GM23338 (cell line): ENCODE results near the gene ELFN2. TPM values are rescaled to one million over a fixed set of nuclear protein-coding genes. Genes with fewer than 3 reads are reported as not detected.

Source experiments
- ATAC-seq: fragments of 200-7000 bp; cut with Tn5 transposase; 3 replicates; pipeline ENCODE4 v1.9.1; 2020
- DNase-seq: peaks from one replicate; pipeline ENCODE4 v3.0.0-alpha.2; 2015; ENCODE audit warnings: low spot score
- H2AFZ ChIP-seq: fragments of 200-600 bp; sonication (generic); 2 replicates; pipeline ENCODE4 v1.8.0; 2016; ENCODE audit warnings: antibody characterized with exemption, mild to moderate bottlenecking, moderate library complexity
- H3F3A ChIP-seq: fragments of 200-600 bp; sonication (generic); replicated peaks from 2 replicates; pipeline ENCODE4 v1.8.0; 2017; ENCODE audit warnings: antibody characterized with exemption, mixed run types, low read depth
- H3K27ac ChIP-seq: fragments of 200-600 bp; sonication (generic); 2 replicates; pipeline ENCODE4 v1.6.1; 2016; ENCODE audit warnings: low read depth
- H3K27me3 ChIP-seq: fragments of 200-600 bp; sonication (generic); 2 replicates; pipeline ENCODE4 v1.8.0; 2016; ENCODE audit warnings: mild to moderate bottlenecking, mixed run types, moderate library complexity; ENCODE audit not compliant: insufficient read depth
- H3K36me3 ChIP-seq: fragments of 200-600 bp; sonication (generic); 2 replicates; pipeline ENCODE4 v1.8.0; 2016; ENCODE audit warnings: mild to moderate bottlenecking; ENCODE audit not compliant: insufficient read depth
- H3K4me1 ChIP-seq: fragments of 200-600 bp; sonication (generic); 2 replicates; pipeline ENCODE4 v1.8.0; 2016; ENCODE audit warnings: mild to moderate bottlenecking, moderate library complexity; ENCODE audit not compliant: insufficient read depth
- H3K4me2 ChIP-seq: fragments of 200-600 bp; sonication (generic); 2 replicates; pipeline ENCODE4 v1.7.1; 2017; ENCODE audit warnings: mixed run types
- H3K4me3 ChIP-seq: fragments of 200-600 bp; sonication (generic); 2 replicates; pipeline ENCODE4 v1.6.1; 2016; ENCODE audit warnings: mixed run types
- H3K79me2 ChIP-seq: fragments of 200-600 bp; sonication (generic); replicated peaks from 2 replicates; pipeline ENCODE4 v1.8.0; 2017; ENCODE audit warnings: mild to moderate bottlenecking; ENCODE audit not compliant: insufficient read depth
- H3K9me2 ChIP-seq: fragments of 200-600 bp; sonication (generic); 2 replicates; pipeline ENCODE4 v1.8.0; 2017; ENCODE audit not compliant: insufficient read depth
- H4K20me1 ChIP-seq: fragments of 200-600 bp; sonication (generic); replicated peaks from 2 replicates; pipeline ENCODE4 v1.8.0; 2017; ENCODE audit warnings: mild to moderate bottlenecking; ENCODE audit not compliant: insufficient read depth
- H3K27ac Mint-ChIP-seq: 2 replicates; pipeline ENCODE4 v1.8.0; 2020; ENCODE audit warnings: inconsistent platforms, mild to moderate bottlenecking, moderate library complexity, mixed read lengths
- H3K27me3 Mint-ChIP-seq: 3 replicates; pipeline ENCODE4 v1.8.0; 2022; ENCODE audit warnings: low read depth, mild to moderate bottlenecking, moderate library complexity, mixed read lengths, inconsistent platforms; ENCODE audit not compliant: insufficient read depth, poor library complexity
- H3K36me3 Mint-ChIP-seq: 3 replicates; pipeline ENCODE4 v1.8.0; 2021; ENCODE audit warnings: low read depth, mild to moderate bottlenecking, inconsistent platforms, moderate library complexity, mixed read lengths
- H3K4me1 Mint-ChIP-seq: 3 replicates; pipeline ENCODE4 v1.8.0; 2020; ENCODE audit warnings: mild to moderate bottlenecking, inconsistent platforms, mixed read lengths
- H3K4me3 Mint-ChIP-seq: 3 replicates; pipeline ENCODE4 v1.8.0; 2021; ENCODE audit warnings: moderate library complexity, mild to moderate bottlenecking, inconsistent platforms, mixed read lengths
- H3K9me3 Mint-ChIP-seq: 3 replicates; pipeline ENCODE4 v1.8.0; 2020; ENCODE audit warnings: moderate library complexity, mild to moderate bottlenecking, inconsistent platforms, mixed read lengths
- CREB1 ChIP-seq: fragments of 250-450 bp; sonication (Bioruptor Pico); IDR thresholded peaks from 2 replicates; pipeline ENCODE4 v1.5.0; 2020; ENCODE audit warnings: low read depth, mild to moderate bottlenecking, moderate library complexity
- CTCF ChIP-seq, 2 experiments: fragments of 200-600 bp in 1 of 2; sonication (generic) in 1 of 2; conservative IDR thresholded peaks; 2 replicates each; pipeline versions ENCODE4 v1.5.1 to v1.6.1; 2016 to 2017; ENCODE audit warnings: antibody characterized with exemption in 2 of 2, low read depth in 2 of 2, mild to moderate bottlenecking in 2 of 2, moderate library complexity in 1 of 2
- ETS1 ChIP-seq: IDR thresholded peaks from 2 replicates; pipeline ENCODE4 v1.6.1; 2016; ENCODE audit warnings: antibody characterized with exemption
- EZH2 ChIP-seq: fragments of 200-600 bp; sonication (generic); IDR thresholded peaks from one replicate; pipeline ENCODE4 v1.8.0; 2017; ENCODE audit warnings: antibody characterized with exemption, mild to moderate bottlenecking, low read depth; ENCODE audit not compliant: unreplicated experiment
- EZH2phosphoT487 ChIP-seq: fragments of 200-600 bp; sonication (generic); IDR thresholded peaks from one replicate; pipeline ENCODE4 v1.8.1; 2018; ENCODE audit warnings: antibody characterized with exemption; ENCODE audit not compliant: unreplicated experiment
- NANOG ChIP-seq: IDR thresholded peaks from 2 replicates; pipeline ENCODE4 v1.6.1; 2016; ENCODE audit warnings: antibody characterized with exemption, borderline replicate concordance
- POLR2AphosphoS5 ChIP-seq: IDR thresholded peaks from 2 replicates; pipeline ENCODE4 v1.6.1; 2016; ENCODE audit warnings: antibody characterized with exemption, low read depth
- REST ChIP-seq: IDR thresholded peaks from one replicate; pipeline ENCODE4 v1.6.1; 2018; ENCODE audit warnings: antibody characterized with exemption; ENCODE audit not compliant: unreplicated experiment
- STAT1 ChIP-seq: IDR thresholded peaks from one replicate; pipeline ENCODE4 v1.6.1; 2016; ENCODE audit warnings: antibody characterized with exemption; ENCODE audit not compliant: unreplicated experiment
- ZNF114 ChIP-seq: fragments of 250-450 bp; sonication (Bioruptor Pico); IDR thresholded peaks from 2 replicates; pipeline ENCODE4 v1.5.0; 2020; ENCODE audit warnings: mild to moderate bottlenecking, moderate library complexity
- ZNF331 ChIP-seq: fragments of 250-450 bp; sonication (Bioruptor Pico); IDR thresholded peaks from 2 replicates; pipeline ENCODE4 v1.5.0; 2020; ENCODE audit warnings: low read depth, mild to moderate bottlenecking, moderate library complexity
- ZNF462 ChIP-seq: fragments of 250-450 bp; sonication (Bioruptor Pico); IDR thresholded peaks from 2 replicates; pipeline ENCODE4 v1.5.0; 2020; ENCODE audit warnings: mild to moderate bottlenecking, moderate library complexity
- polyA plus RNA-seq: library from polyadenylated mRNA; unstranded; fragments of >200 nt; fragmentation: Nextera tagmentation; extraction: Ambion mirVana; gene quantifications from 2 replicates; pipeline ENCODE4 v1.2.1, GENCODE V29; 2016
- total RNA-seq: library from RNA; depleted of rRNA; stranded (reverse); fragments of >200 nt; shearing (Covaris generic); gene quantifications from 2 replicates; pipeline ENCODE4 v1.2.3, GENCODE V29; 2014

Gene ELFN2
- total and polyA plus RNA-seq, 2 experiments from 2014 or later: 0.18 to 0.35 TPM

- no peaks in the 10 kb centered on the region for H3K4me1 ChIP-seq
- Mint-ChIP-seq H3K27ac (no peak overlapping the region), H3K9me3 (peaks cover 3% of the 10 kb centered on the region; the same call in 1 of the 3 replicates), H3K36me3 (no peaks in the 10 kb centered on the region), H3K4me1 (peaks cover 11% of the 10 kb centered on the region), H3K4me3 (no peak overlapping the region), H3K27me3 (peaks cover 9% of the 10 kb centered on the region)
- no peak overlapping the region for H3K27ac ChIP-seq
- no peaks in the 10 kb centered on the region for H3F3A ChIP-seq
- no peaks in the 10 kb centered on the region for H3K9me2 ChIP-seq
- ATAC-seq (no peak), DNase-seq (no peak)
- H3K4me3 ChIP-seq: no peak overlapping the region
- H4K20me1 ChIP-seq: no peaks in the 10 kb centered on the region
- no peaks in the 10 kb centered on the region for H3K36me3 ChIP-seq
- no peak overlapping the region for H2AFZ ChIP-seq
- H3K79me2 ChIP-seq: no peaks in the 10 kb centered on the region
- TF ChIP-seq STAT1 (no peak), CTCF (conservative IDR thresholded peaks at IDR 0.05; ENCODE audit: low read depth in 2 of 2) (no peak), EZH2 (no peak), ZNF114 (CRISPR knock-in tag) (no peak), ZNF462 (no peak), CREB1 (CRISPR knock-in tag) (no peak), EZH2phosphoT487 (no peak), ETS1 (no peak), ZNF331 (CRISPR knock-in tag) (no peak), POLR2AphosphoS5 (no peak), NANOG (no peak), REST (no peak)
- H3K27me3 ChIP-seq: no peaks in the 10 kb centered on the region
- H3K4me2 ChIP-seq: no peak overlapping the region
Measured at GRCh38 chr22:37455896-37456295, 28.6 kb upstream of the ELFN2 start.
